Heart right ventricle (tissue), 16 donors: ENCODE results near the gene TOR1AIP1. TPM values are rescaled to one million over a fixed set of nuclear protein-coding genes. Genes with fewer than 3 reads are reported as not detected.

ENCODE experiments used
- ATAC-seq, 8 donors: fragments of 200-7000 bp; cut with Tn5 transposase; one replicate each; pipeline ENCODE4 v1.9.1; 2020; ENCODE audit warnings: mild to moderate bottlenecking in 8 of 8, moderate library complexity in 8 of 8, moderate number of reproducible peaks in 1 of 8
- DNase-seq, 2 donors: peaks; one replicate each; pipeline ENCODE4 v3.0.0-alpha.2; 2020
- H3K27ac ChIP-seq, 10 donors: fragments of 200-600 bp; sonication (generic) in 2 of 10; one replicate each; pipeline versions ENCODE4 v1.5.0 to v1.8.0; 2020 to 2022; ENCODE audit warnings: mild to moderate bottlenecking in 3 of 10
- H3K27me3 ChIP-seq, 7 donors: fragments of 200-600 bp; one replicate each; pipeline ENCODE4 v1.8.0; 2021 to 2022; ENCODE audit warnings: mild to moderate bottlenecking in 2 of 7
- H3K36me3 ChIP-seq, 9 donors: fragments of 200-600 bp; sonication (generic) in 1 of 9; one replicate each; pipeline versions ENCODE4 v1.5.0 to v1.8.0; 2020 to 2022; ENCODE audit warnings: mild to moderate bottlenecking in 2 of 9
- H3K4me1 ChIP-seq, 9 donors: fragments of 200-600 bp; sonication (generic) in 1 of 9; one replicate each; pipeline versions ENCODE4 v1.5.0 to v1.8.0; 2020 to 2022; ENCODE audit warnings: mild to moderate bottlenecking in 4 of 9
- H3K4me3 ChIP-seq, 10 donors: fragments of 200-600 bp; sonication (generic) in 2 of 10; one replicate each; pipeline versions ENCODE4 v1.5.0 to v1.8.0; 2020 to 2022; ENCODE audit warnings: mild to moderate bottlenecking in 7 of 10, moderate library complexity in 2 of 10
- H3K9me3 ChIP-seq, 11 donors: fragments of 200-600 bp in 10 of 11; sonication (generic) in 2 of 11; one replicate each; pipeline versions ENCODE4 v1.5.0 to v1.8.0; 2013 to 2022; ENCODE audit warnings: mild to moderate bottlenecking in 2 of 11, control low read depth in 1 of 11, moderate library complexity in 1 of 11
- CTCF ChIP-seq, 9 donors: fragments of 200-600 bp; sonication (generic) in 2 of 9; IDR thresholded peaks; one replicate each; pipeline versions ENCODE4 v1.5.0 to v1.8.0; 2021 to 2022; ENCODE audit warnings: antibody characterized with exemption in 9 of 9, mild to moderate bottlenecking in 5 of 9, moderate library complexity in 1 of 9
- WGBS, 2 donors: extraction: QIAGEN DNeasy Blood & Tissue Kit; methylation state at CpG; one replicate each; pipeline ENCODE4 v1.1.7; 2013; ENCODE audit warnings: inconsistent platforms in 1 of 2; 5-methylcytosine and 5-hydroxymethylcytosine counted together
- intact Hi-C, 10 donors: fragments of 100-400 bp; cut with DNase I; formaldehyde crosslinking; loops; one replicate each; pipeline versions ENCODE4 v1.11.1 to v1.14.2; 2022
- polyA plus RNA-seq, 2 donors: library from polyadenylated mRNA; stranded (reverse); fragments of 200-250 nt; gene quantifications; one replicate each; pipeline ENCODE4 v1.2.3, GENCODE V29; 2013
- total RNA-seq, 10 donors: library from RNA; stranded (reverse); fragmentation: NEBNext Ultra II Directional in 3 of 10; extraction: Animal tissue kit (Norgen Biotek cat#: 25700) in 3 of 10; gene quantifications; one replicate each; pipeline versions ENCODE4 v1.2.1 to v1.2.4, GENCODE V29; 2021 to 2023
- donor health status: Arrhythmogenic right ventricular cardiomyopathy.
- donor health status: ischemic (EF 13 %, LVEDD 7.1; RV severe dilation, severe dysfunction).
- donor health status: healthy with polysubstance abuse.
- donor health status: DM: no; HTN: yes; CAD: no.
- donor health status: DM: no; HTN: no; CAD: no.
- donor health status: ischemic (EF 25% LVEDD 6.9; RV normal size, moderate dysfunction).
- donor health status: ischemic (EF 25% LVEDD 5.7; RV mildly dilated, moderate dysfunction).
- donor health status: healthy.
- donor health status: DM: yes; HTN: yes; CAD: no.
- donor health status: Ischemic cardiomyopathy.
- donor health status: ischemic (EF 35%, LVEDD 5.7; RV mildly dilated, moderate dysfunction).
- donor health status: nonischemic (EF 11% LVEDD 7.7; RV severe dilation, severe dysfunction).
- donor health status: DM: yes; HTN: yes; CAD: no.
- donor health status: PGD.
- donor health status: ischemic (EF 29% LVEDD 5.4; RV normal size, mild dysfunction).
- donor health status: nonischemic (EF 23%, LVEDD 6.1; RV moderate dilation, normal function).

Gene TOR1AIP1
- total and polyA plus RNA-seq, 12 donors = 13.4 to 50.3 (median 43.5) TPM

DNA sequence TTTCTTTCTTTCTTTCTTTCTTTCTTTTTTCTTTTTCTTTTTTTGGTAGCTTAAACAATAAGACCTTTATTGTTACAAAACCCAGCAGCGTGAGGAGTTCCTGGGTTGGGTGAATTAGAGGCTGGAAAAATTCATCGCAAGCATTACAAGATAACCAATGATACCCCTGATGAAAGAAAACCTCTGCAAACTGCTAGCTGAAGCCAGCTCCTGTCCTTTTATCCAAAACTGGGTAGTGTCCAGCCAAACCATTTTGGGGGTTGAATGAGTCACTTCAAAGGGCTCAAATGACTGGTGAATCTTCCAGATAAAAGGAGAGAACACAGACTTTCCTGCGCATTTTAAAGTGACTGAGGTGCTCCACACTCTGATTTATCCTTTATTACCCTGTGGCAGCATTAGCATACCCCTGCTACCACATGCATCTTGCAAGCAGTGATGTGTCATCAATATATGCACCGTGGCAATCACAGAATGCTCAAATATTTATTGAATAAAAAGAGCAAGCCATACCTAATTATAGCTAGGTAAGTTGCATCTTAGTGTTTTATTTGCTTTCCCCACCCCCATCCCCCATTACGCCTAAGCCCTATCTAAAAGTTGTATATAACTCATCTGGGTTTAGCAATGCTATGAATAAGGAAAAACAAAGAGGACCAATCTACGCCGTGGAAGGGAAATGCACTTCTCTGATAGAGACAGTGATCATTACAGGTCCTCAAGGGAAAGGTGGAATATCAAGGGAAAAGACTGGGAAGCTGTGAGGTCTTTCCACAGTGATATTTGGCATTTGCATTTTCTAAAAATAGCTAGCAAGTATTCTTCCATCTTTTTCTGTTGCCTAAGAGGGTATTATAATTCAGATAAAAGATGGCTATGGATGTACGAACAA lies 40.1 kb downstream of the TOR1AIP1 start:
- WGBS, 2 donors = 77 to 78% methylated on average over 8 of the region's 8 CpGs
- Histone ChIP-seq H3K27me3 (no peaks in the 10 kb centered on the region), H3K36me3 (peaks cover 0 to 53% (median 26%) of the 10 kb centered on the region in 9 donors), H3K27ac (no peak overlapping the region), H3K4me3 (no peak overlapping the region), H3K4me1 (peaks cover 0 to 15% (median 4%) of the 10 kb centered on the region in 9 donors), H3K9me3 (no peaks in the 10 kb centered on the region)
- ATAC-seq (no peak), DNase-seq (no peak)
- intact Hi-C loops = no loop called here
- TF ChIP-seq CTCF (IDR thresholded peaks at IDR 0.05) = no peak

- Histone ChIP-seq H3K27me3 (no peaks in the 10 kb centered on the region), H3K9me3 (no peaks in the 10 kb centered on the region), H3K4me1 (peaks cover 0 to 15% (median 4%) of the 10 kb centered on the region in 9 donors), H3K27ac (no peak overlapping the region), H3K36me3 (peaks cover 0 to 45% (median 18%) of the 10 kb centered on the region in 9 donors), H3K4me3 (no peak overlapping the region)
- DNase-seq (no peak), ATAC-seq (no peak)
- intact Hi-C loops = no loop called here
- TF ChIP-seq CTCF (IDR thresholded peaks at IDR 0.05) = no peak
Measured at GRCh38 chr1:179923029-179923428, 40.9 kb downstream of the TOR1AIP1 start.

GRCh38 chr1:179924268-179924667 lies 42.2 kb downstream of the TOR1AIP1 start:
- H3K4me1 ChIP-seq = peaks cover 0 to 15% (median 4%) of the 10 kb centered on the region in 9 donors
- no peaks in the 10 kb centered on the region for H3K27me3 ChIP-seq
- no peak for TF ChIP-seq CTCF (IDR thresholded peaks at IDR 0.05)
- intact Hi-C loops = no loop called here
- H3K36me3 ChIP-seq = peaks cover 0 to 33% (median 6%) of the 10 kb centered on the region in 9 donors
- no peak overlapping the region for H3K27ac ChIP-seq
- 100% methylated on average over 1 of the region's 1 CpG for WGBS, 2 donors
- no peak overlapping the region for H3K4me3 ChIP-seq
- ATAC-seq (no peak), DNase-seq (no peak)
- H3K9me3 ChIP-seq = no peaks in the 10 kb centered on the region

DNA sequence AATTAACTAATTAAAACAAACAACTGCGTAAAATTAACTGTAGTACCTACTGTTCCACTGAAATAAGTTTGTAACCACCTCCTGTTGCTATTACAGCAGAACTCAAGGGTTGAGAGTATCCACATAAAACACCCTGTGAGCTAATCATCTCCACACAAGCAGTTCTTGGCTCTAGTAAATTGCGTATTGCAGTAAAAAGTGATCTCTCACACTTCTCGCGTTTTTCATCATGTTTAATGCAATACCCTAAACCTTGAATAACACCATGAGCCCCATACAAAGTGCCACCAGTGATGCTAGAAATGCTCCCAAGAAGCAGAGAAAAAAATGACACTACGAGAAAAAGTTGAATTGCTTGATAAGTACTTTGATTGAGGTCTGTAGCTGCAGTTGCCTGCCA lies 43.2 kb downstream of the TOR1AIP1 start:
- H3K27me3 ChIP-seq = no peaks in the 10 kb centered on the region
- intact Hi-C loops = no loop called here
- H3K4me1 ChIP-seq = peaks cover 0 to 18% (median 4%) of the 10 kb centered on the region in 9 donors
- DNase-seq (no peak), ATAC-seq (no peak)
- H3K4me3 ChIP-seq = no peak overlapping the region
- whole genome bisulfite sequencing, 2 donors = 88% methylated on average over 5 of the region's 5 CpGs
- no peak overlapping the region for H3K27ac ChIP-seq
- no peaks in the 10 kb centered on the region for H3K9me3 ChIP-seq
- peaks cover 0 to 22% (median 0%) of the 10 kb centered on the region in 9 donors for H3K36me3 ChIP-seq
- no peak for TF ChIP-seq CTCF (IDR thresholded peaks at IDR 0.05)
